GM19239 (cell line): ENCODE measurements around the gene UBE2E2.
A peak's percentile ranks its signal among the peaks of the same experiment; 100 is the strongest.

ENCODE experiments used
- DNase-seq: peaks from one replicate; pipeline ENCODE4 v3.0.0; 2011; ENCODE audit warnings: low spot score; ENCODE audit not compliant: insufficient read length
- FAIRE-seq: peaks from 2 replicates; lab custom pipeline; 2011; peaks lifted over from hg19 to GRCh38; lab: Jason Lieb, UNC

UBE2E2 gene

GRCh38 chr3:23490459-23490858 lies 287.3 kb downstream of the UBE2E2 start:
- FAIRE-seq: no peak
- DNase-seq: no peak

- DNase-seq (no peak), FAIRE-seq (no peak)
These were observed 288.9 kb downstream of the UBE2E2 start for GRCh38 chr3:23492057-23492456.

GRCh38 chr3:23493889-23494288 lies 290.8 kb downstream of the UBE2E2 start:
- FAIRE-seq (peak; percentile 52), DNase-seq (no peak)

- FAIRE-seq (no peak), DNase-seq (no peak)
These were observed 291.8 kb downstream of the UBE2E2 start for GRCh38 chr3:23494967-23495366.

GRCh38 chr3:23495507-23495906 lies 292.4 kb downstream of the UBE2E2 start:
- DNase-seq: no peak
- FAIRE-seq: peak; percentile 33

- peak; percentile 74 for FAIRE-seq
- DNase-seq: peak; percentile 9
These were observed 293.0 kb downstream of the UBE2E2 start for GRCh38 chr3:23496165-23496564.

GRCh38 chr3:23497156-23497555 lies 294.0 kb downstream of the UBE2E2 start:
- FAIRE-seq (peak; percentile 56), DNase-seq (no peak)

GRCh38 chr3:23501201-23501802 lies 298.2 kb downstream of the UBE2E2 start:
- no peak for DNase-seq
- FAIRE-seq: no peak

GRCh38 chr3:23508464-23508863 lies 305.3 kb downstream of the UBE2E2 start:
- no peak for DNase-seq
- FAIRE-seq: no peak

GRCh38 chr3:23518441-23518840 lies 315.3 kb downstream of the UBE2E2 start:
- DNase-seq (no peak), FAIRE-seq (peak; percentile 51)

- FAIRE-seq (peak; percentile 89), DNase-seq (no peak)
These were observed 316.4 kb downstream of the UBE2E2 start for GRCh38 chr3:23519314-23520208.

- DNase-seq (no peak), FAIRE-seq (no peak)
These were observed 324.2 kb downstream of the UBE2E2 start for GRCh38 chr3:23527326-23527725.

GRCh38 chr3:23533596-23533995 lies 330.5 kb downstream of the UBE2E2 start:
- FAIRE-seq: no peak
- no peak for DNase-seq

- DNase-seq (no peak), FAIRE-seq (no peak)
These were observed 330.9 kb downstream of the UBE2E2 start for GRCh38 chr3:23533996-23534395.

- DNase-seq (no peak), FAIRE-seq (no peak)
These were observed 334.0 kb downstream of the UBE2E2 start for GRCh38 chr3:23537101-23537551.

GRCh38 chr3:23539185-23539584 lies 336.1 kb downstream of the UBE2E2 start:
- FAIRE-seq (peak; percentile 52), DNase-seq (no peak)

GRCh38 chr3:23540600-23540999 lies 337.5 kb downstream of the UBE2E2 start:
- DNase-seq: no peak
- no peak for FAIRE-seq

- FAIRE-seq (no peak), DNase-seq (no peak)
These were observed 339.0 kb downstream of the UBE2E2 start for GRCh38 chr3:23542079-23542478.

- DNase-seq (no peak), FAIRE-seq (no peak)
These were observed 343.1 kb downstream of the UBE2E2 start for GRCh38 chr3:23546181-23546580.

GRCh38 chr3:23547905-23548650 lies 345.0 kb downstream of the UBE2E2 start:
- no peak for DNase-seq
- FAIRE-seq: peak; percentile 53

GRCh38 chr3:23548706-23549105 lies 345.6 kb downstream of the UBE2E2 start:
- FAIRE-seq: no peak
- DNase-seq: no peak
